SK-N-SH (cell line): ENCODE data around the gene CATSPERD. TPM values are rescaled to one million over a fixed set of nuclear protein-coding genes. Genes with fewer than 3 reads are reported as not detected.
"Not testable (repeated sequence)": the region's sequence is repeated elsewhere in the genome, so short reads cannot be mapped to it uniquely, and the experiment has no call there.

Source experiments
- CTCF ChIA-PET: fragments of 300-600, 350-600 bp; formaldehyde crosslinking; extraction: SDS; loops from one replicate; lab custom pipeline; 2021; lab: Yijun Ruan, JAX
- POLR2A ChIA-PET: fragments of 350-600 bp; sonication (Branson Sonifier 250); formaldehyde crosslinking; extraction: SDS; loops from one replicate; lab custom pipeline; 2020; ENCODE audit warnings: antibody characterized with exemption, inconsistent platforms; lab: Yijun Ruan, JAX
- DNase-seq: peaks from one replicate; pipeline ENCODE4 v3.0.0; 2012
- H2AFZ ChIP-seq: fragments of 200-600 bp; sonication (generic); 2 replicates; pipeline ENCODE4 v1.8.1; 2016; ENCODE audit warnings: antibody characterized with exemption, mild to moderate bottlenecking, low read depth
- H3F3A ChIP-seq: fragments of 200-600 bp; sonication (generic); replicated peaks from 2 replicates; pipeline ENCODE3; 2016; ENCODE audit warnings: antibody characterized with exemption, mild to moderate bottlenecking; ENCODE audit not compliant: insufficient read depth
- H3K27ac ChIP-seq, 2 experiments: fragments of 200-500 bp in 1 of 2; fragments of 200-600 bp in 1 of 2; sonication (Bioruptor generic) in 1 of 2; sonication (generic), shearing (Covaris generic) in 1 of 2; 2 replicates each; pipeline versions ENCODE4 v1.5.1 to v1.6.1; 2014 to 2016; ENCODE audit warnings: low read depth in 2 of 2, inconsistent platforms in 1 of 2, low read length in 1 of 2, mild to moderate bottlenecking in 1 of 2, mixed read lengths in 1 of 2
- H3K27me3 ChIP-seq: fragments of 200-600 bp; sonication (generic), shearing (Covaris generic); 2 replicates; pipeline ENCODE4 v1.6.1; 2016; ENCODE audit warnings: mixed run types; ENCODE audit not compliant: insufficient read depth
- H3K36me3 ChIP-seq, 2 experiments: fragments of 200-500 bp in 1 of 2; fragments of 200-600 bp in 1 of 2; sonication (Bioruptor generic) in 1 of 2; sonication (generic) in 1 of 2; replicated peaks in 1 of 2; 2 replicates each; pipeline versions ENCODE3 to v1.5.1; 2014 to 2016; ENCODE audit warnings: low read length in 1 of 2, mild to moderate bottlenecking in 1 of 2; ENCODE audit not compliant: insufficient read depth in 2 of 2, control insufficient read depth in 1 of 2
- H3K4me1 ChIP-seq, 2 experiments: fragments of 200-500 bp in 1 of 2; fragments of 200-600 bp in 1 of 2; sonication (Bioruptor generic) in 1 of 2; sonication (generic), shearing (Covaris generic) in 1 of 2; 2 replicates each; pipeline versions ENCODE4 v1.5.1 to v1.6.1; 2014 to 2016; ENCODE audit warnings: low read depth in 1 of 2, low read length in 1 of 2, mixed run types in 1 of 2; ENCODE audit not compliant: insufficient read depth in 2 of 2, control insufficient read depth in 1 of 2
- H3K4me2 ChIP-seq: fragments of 200-600 bp; sonication (generic), shearing (Covaris generic); 2 replicates; pipeline ENCODE4 v1.6.1; 2017; ENCODE audit warnings: mixed run types
- H3K4me3 ChIP-seq, 2 experiments: fragments of 200-500 bp in 1 of 2; fragments of 200-600 bp in 1 of 2; sonication (Bioruptor generic) in 1 of 2; sonication (generic), shearing (Covaris generic) in 1 of 2; 2 replicates each; pipeline versions ENCODE4 v1.5.1 to v1.8.1; 2014 to 2016; ENCODE audit warnings: low read depth in 2 of 2, inconsistent platforms in 1 of 2, low read length in 1 of 2, mild to moderate bottlenecking in 1 of 2, mixed read lengths in 1 of 2, moderate library complexity in 1 of 2
- H3K79me2 ChIP-seq: fragments of 200-600 bp; sonication (generic); 2 replicates; pipeline ENCODE4 v1.8.1; 2017; ENCODE audit warnings: mild to moderate bottlenecking; ENCODE audit not compliant: insufficient read depth
- H3K9ac ChIP-seq: fragments of 200-600 bp; sonication (generic); 2 replicates; pipeline ENCODE4 v1.6.1; 2017; ENCODE audit warnings: mixed run types
- H3K9me2 ChIP-seq: fragments of 200-600 bp; sonication (generic); 2 replicates; pipeline ENCODE4 v1.6.1; 2017; ENCODE audit warnings: mixed run types
- H3K9me3 ChIP-seq: fragments of 200-600 bp; sonication (generic); 2 replicates; pipeline ENCODE4 v1.6.1; 2017; ENCODE audit warnings: mixed run types, mild to moderate bottlenecking, moderate library complexity
- H4K20me1 ChIP-seq: fragments of 200-600 bp; sonication (generic); 2 replicates; pipeline ENCODE4 v1.6.1; 2017; ENCODE audit warnings: mild to moderate bottlenecking, mixed run types; ENCODE audit not compliant: insufficient read depth
- ELF1 ChIP-seq: IDR thresholded peaks from 2 replicates; pipeline ENCODE4 v1.4.0; 2012
- EP300 ChIP-seq, 2 experiments: IDR thresholded peaks; 2 replicates each; pipeline versions ENCODE4 v1.4.0 to v1.6.1; 2012; ENCODE audit warnings: borderline replicate concordance in 1 of 2, low read depth in 1 of 2, low read length in 1 of 2
- FOXM1 ChIP-seq: IDR thresholded peaks from 2 replicates; pipeline ENCODE4 v1.4.0; 2012; ENCODE audit warnings: low read depth, mild to moderate bottlenecking
- MAX ChIP-seq: IDR thresholded peaks from 2 replicates; pipeline ENCODE4 v1.4.0; 2012; ENCODE audit warnings: low read depth
- MXI1 ChIP-seq: IDR thresholded peaks from 2 replicates; pipeline ENCODE4 v1.6.1; 2012; ENCODE audit warnings: mild to moderate bottlenecking, low read depth, low read length, improper control_type of control experiment
- NFIC ChIP-seq: IDR thresholded peaks from 2 replicates; pipeline ENCODE4 v1.4.0; 2012; ENCODE audit warnings: borderline replicate concordance
- NRF1 ChIP-seq: IDR thresholded peaks from 2 replicates; pipeline ENCODE4 v1.6.1; 2012; ENCODE audit warnings: low read depth, mild to moderate bottlenecking, low read length
- RCOR1 ChIP-seq: fragments of 150-350 bp; IDR thresholded peaks from 2 replicates; pipeline ENCODE4 v1.6.1; 2017; ENCODE audit warnings: antibody characterized with exemption, low read length
- TAF1 ChIP-seq: IDR thresholded peaks from 2 replicates; pipeline ENCODE4 v1.6.1; 2012; ENCODE audit warnings: low read depth, mild to moderate bottlenecking, low read length, moderate library complexity, borderline replicate concordance
- USF2 ChIP-seq: fragments of 150-350 bp; IDR thresholded peaks from 2 replicates; pipeline ENCODE4 v1.6.1; 2017; ENCODE audit warnings: antibody characterized with exemption, low read length, low read depth, borderline replicate concordance
- WGBS: methylation state at CpG from one replicate; pipeline ENCODE4 v1.1.6; 2017; ENCODE audit warnings: low lambda C conversion rate; 5-methylcytosine and 5-hydroxymethylcytosine counted together
- polyA plus RNA-seq, 3 experiments: library from polyadenylated mRNA; depleted of rRNA; stranded (reverse); fragments of >200 nt; gene quantifications; 2 replicates each; pipeline ENCODE4 v1.2.3, GENCODE V29; 2012

Gene CATSPERD
- polyA plus RNA-seq, 1 of the 3 experiments (the other 2 are of a cell fraction): not detected

GRCh38 chr19:5719274-5719960 lies 1.0 kb upstream of the CATSPERD start (continued):
- no peak for TF ChIP-seq FOXM1

GRCh38 chr19:5727453-5728050 lies 7.1 kb downstream of the CATSPERD start:
- Histone ChIP-seq H3K79me2 (no peaks in the 10 kb centered on the region), H3K4me1 (no peaks in the 10 kb centered on the region), H3K36me3 (no peaks in the 10 kb centered on the region), H3K9me2 (no peaks in the 10 kb centered on the region), H4K20me1 (no peaks in the 10 kb centered on the region), H3K27ac (no peak overlapping the region), H2AFZ (no peak overlapping the region), H3K9ac (no peak overlapping the region), H3F3A (peaks cover 3% of the 10 kb centered on the region), H3K27me3 (no peaks in the 10 kb centered on the region; the same call in none of the 2 replicates), H3K4me3 (no peak overlapping the region), H3K4me2 (no peak overlapping the region), H3K9me3 (no peaks in the 10 kb centered on the region)
- DNase-seq: no peak
- ChIA-PET POLR2A (no interaction called here), CTCF (interaction anchor here (0.6 kb wide), 1 partner anchor 29 kb away, joined by 4 read pairs; no protein-coding TSS in a partner anchor)
- WGBS: 50% methylated on average over 4 of the region's 4 CpGs
- no peak for TF ChIP-seq NRF1
- TF ChIP-seq NFIC: no peak

GRCh38 chr19:5733172-5733571 lies 12.7 kb downstream of the CATSPERD start:
- H3K27me3 ChIP-seq, H4K20me1 ChIP-seq, CTCF ChIA-PET, H2AFZ ChIP-seq, H3K4me3 ChIP-seq, DNase-seq, H3K9ac ChIP-seq, H3K36me3 ChIP-seq, H3F3A ChIP-seq, H3K4me2 ChIP-seq, H3K4me1 ChIP-seq, H3K27ac ChIP-seq, H3K9me3 ChIP-seq, H3K9me2 ChIP-seq, H3K79me2 ChIP-seq: not testable (repeated sequence)
- WGBS: 61% methylated on average over 2 of the region's 2 CpGs
- POLR2A ChIA-PET: interaction anchor here (0.6 kb wide), 1 partner anchor 219 kb away, joined by 4 read pairs; no protein-coding TSS in a partner anchor

DNA sequence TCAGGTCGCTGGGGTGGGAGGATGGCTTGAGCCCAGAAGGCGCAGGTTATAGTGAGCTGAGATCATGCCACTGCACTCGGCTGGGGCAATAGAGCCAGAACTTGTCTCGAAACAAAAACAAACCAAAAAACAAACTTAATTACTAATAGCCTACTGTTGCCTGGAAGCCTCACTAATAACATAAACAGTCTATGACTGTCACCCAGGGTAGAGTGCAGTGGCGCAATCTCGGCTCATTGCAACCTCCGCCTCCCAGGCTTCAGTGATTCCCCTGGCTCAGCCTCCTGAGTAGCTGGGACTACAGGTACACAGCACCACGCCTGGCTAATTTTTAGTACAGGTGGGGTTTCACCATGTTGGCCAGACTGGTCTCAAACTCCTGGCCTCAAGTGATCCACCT lies 18.0 kb downstream of the CATSPERD start:
- TF ChIP-seq NRF1 (no peak), EP300 (IDR thresholded peaks at IDR 0.05; ENCODE audit: borderline replicate concordance in 1 of 2, low read depth in 1 of 2, low read length in 1 of 2) (no peak), MAX (no peak), ELF1 (no peak), RCOR1 (no peak), MXI1 (no peak), USF2 (no peak), TAF1 (no peak)
- Histone ChIP-seq H4K20me1 (no peaks in the 10 kb centered on the region), H3K27me3 (peaks cover 7% of the 10 kb centered on the region; the same call in 1 of the 2 replicates), H3K36me3 (no peaks in the 10 kb centered on the region), H3K4me3 (no peak overlapping the region), H3K4me1 (no peaks in the 10 kb centered on the region), H3K9me3 (no peaks in the 10 kb centered on the region), H3K9me2 (no peaks in the 10 kb centered on the region), H3K27ac (no peak overlapping the region), H3K79me2 (no peaks in the 10 kb centered on the region), H3F3A (no peaks in the 10 kb centered on the region), H3K9ac (no peak overlapping the region), H3K4me2 (no peak overlapping the region), H2AFZ (no peak overlapping the region)
- POLR2A ChIA-PET: interaction anchor here (1.0 kb wide), 1 partner anchor 48 kb away, joined by 3 read pairs; the partner anchor contains the start of gene RPL36
- WGBS: 61% methylated on average over 7 of the region's 8 CpGs
- CTCF ChIA-PET: no interaction called here
- no peak for DNase-seq
